ENCODE results near the gene COG3.
A peak's percentile ranks its signal among the peaks of the same experiment; 100 is the strongest.
"Not testable (repeated sequence)": the region's sequence is repeated elsewhere in the genome, so short reads cannot be mapped to it uniquely, and the experiment has no call there.

Gene COG3, protein sequence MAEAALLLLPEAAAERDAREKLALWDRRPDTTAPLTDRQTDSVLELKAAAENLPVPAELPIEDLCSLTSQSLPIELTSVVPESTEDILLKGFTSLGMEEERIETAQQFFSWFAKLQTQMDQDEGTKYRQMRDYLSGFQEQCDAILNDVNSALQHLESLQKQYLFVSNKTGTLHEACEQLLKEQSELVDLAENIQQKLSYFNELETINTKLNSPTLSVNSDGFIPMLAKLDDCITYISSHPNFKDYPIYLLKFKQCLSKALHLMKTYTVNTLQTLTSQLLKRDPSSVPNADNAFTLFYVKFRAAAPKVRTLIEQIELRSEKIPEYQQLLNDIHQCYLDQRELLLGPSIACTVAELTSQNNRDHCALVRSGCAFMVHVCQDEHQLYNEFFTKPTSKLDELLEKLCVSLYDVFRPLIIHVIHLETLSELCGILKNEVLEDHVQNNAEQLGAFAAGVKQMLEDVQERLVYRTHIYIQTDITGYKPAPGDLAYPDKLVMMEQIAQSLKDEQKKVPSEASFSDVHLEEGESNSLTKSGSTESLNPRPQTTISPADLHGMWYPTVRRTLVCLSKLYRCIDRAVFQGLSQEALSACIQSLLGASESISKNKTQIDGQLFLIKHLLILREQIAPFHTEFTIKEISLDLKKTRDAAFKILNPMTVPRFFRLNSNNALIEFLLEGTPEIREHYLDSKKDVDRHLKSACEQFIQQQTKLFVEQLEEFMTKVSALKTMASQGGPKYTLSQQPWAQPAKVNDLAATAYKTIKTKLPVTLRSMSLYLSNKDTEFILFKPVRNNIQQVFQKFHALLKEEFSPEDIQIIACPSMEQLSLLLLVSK

DNA sequence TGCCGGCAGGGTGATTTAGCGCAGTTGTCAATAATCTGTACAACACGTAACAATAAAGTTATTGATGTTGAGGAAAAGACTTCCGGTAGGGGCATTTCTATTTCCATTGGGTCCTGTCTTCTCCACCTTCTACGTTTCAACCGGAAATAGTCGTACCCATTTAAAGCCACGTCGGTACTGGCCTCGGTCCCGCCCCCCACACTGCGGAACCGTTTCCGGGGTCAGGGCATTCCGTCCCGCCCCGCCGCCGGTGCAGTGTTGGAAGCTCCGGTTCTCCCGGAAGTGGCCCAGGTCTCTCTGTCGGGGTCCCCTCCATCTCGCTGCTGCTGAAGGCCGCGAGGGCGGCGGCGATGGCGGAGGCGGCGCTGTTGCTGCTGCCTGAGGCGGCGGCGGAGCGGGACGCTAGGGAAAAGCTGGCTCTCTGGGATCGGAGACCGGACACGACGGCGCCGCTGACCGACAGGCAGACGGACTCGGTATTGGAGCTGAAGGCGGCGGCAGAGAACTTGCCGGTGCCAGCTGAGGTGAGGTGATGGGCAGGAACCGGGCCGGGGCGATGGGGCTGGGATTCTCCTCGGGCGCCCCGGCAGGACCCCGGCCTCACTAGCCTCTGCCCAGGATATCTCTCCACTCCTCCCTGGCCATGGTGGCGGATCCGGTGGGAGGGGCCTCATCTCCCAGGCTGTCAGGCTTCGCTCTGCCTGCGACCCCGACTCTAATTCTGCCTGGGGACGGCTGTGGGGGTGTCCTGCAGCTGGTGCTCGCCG lies at the start of gene COG3:
TSS of gene COG3 (plus strand) at position 253 of the 767 bp plus-strand sequence. CDS start at position 351, 98 bp downstream.
- DNase-seq (ENCODE audit: low spot score) = peak; percentile 96

DNA sequence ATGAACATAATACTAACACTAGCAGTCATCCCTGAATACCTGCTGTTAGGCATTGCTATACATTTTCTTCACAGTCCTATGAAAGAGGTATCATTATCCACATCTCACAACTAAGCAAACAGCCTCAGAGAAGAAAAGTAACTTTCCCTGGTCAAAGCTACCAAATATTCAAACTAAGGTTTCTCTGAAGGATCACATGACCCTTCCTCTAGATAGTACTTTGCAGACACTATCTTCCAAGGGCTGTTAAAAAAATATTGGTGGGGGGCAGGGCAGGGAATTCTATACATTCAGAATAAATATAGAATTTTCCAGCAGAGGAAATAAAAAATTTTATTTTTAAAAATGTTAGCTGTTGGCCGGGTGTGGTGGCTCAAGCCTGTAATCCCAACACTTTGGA lies 49.6 kb upstream of the COG3 start:
- no peak for DNase-seq (ENCODE audit: low spot score)

DNA sequence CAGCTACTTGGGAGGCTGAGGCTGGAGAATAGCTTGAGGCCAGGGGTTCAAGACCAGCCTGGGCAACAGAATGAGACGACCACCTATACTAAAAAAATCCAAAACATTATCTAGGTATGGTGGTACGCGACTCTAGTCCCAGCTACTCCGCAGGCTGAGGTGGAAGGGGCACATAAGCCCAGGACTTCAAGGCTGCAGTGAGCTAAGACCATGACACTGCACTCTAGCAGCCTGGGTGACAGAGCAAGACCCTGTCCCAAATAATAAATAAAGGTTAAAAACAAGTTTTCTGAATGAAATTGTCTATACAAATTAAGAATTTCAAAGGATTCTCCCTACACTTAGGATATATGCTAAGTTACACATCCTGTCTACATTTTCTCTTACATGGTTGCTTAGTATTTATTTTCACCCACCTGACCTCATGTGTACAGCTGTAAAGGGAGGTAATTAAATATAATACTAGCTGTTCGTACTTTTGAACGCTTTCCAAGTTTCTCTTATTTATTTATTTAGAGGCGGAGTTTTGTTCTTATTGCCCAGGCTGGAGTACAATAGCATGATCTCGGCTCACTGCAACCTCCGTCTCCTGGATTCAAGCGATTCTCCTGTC lies 48.1 kb upstream of the COG3 start:
- DNase-seq (ENCODE audit: low spot score) = no peak

DNA sequence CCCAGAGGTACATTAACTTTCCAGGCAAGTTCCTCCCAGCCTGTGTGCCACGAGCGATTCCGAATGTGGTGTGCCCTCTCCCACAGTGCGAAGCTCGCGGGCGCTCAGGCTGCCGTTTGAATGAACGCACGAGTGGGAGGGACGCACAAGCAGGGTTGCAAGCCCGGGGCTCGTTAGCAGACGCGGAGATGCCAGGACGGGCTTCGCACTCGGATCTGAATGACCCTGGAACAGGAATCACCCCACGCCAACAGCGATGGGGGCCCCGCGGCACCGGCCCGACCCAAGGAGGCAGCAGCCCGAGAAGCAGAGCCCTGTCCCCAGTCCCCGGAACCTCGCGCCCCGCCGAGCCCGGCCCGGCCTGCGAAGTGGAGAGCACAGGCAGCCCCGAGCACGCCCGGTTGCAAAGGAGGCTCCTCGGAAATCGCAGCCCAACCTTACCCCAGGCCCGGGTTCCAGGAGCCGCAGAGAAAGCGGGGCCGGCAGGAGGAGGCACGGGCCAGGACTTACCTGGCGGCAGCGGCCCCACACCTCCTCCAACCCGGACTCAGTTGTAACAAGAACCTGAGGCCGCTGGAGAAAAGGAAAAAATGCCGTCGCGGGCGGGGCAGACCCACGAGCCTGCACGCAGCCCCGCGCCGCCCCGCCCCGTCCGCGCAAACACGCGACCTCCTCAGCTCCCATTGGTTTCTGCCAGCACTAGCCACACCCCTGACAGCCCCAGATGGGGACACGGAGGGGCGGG lies 46.8 kb upstream of the COG3 start, which contains the start of gene SLC25A30:
TSS of gene SLC25A30 (minus strand) at position 584 of the 745 bp plus-strand sequence. CDS start 6,948 bp downstream, outside the sequence.
- peak; percentile 93 for DNase-seq (ENCODE audit: low spot score)

DNA sequence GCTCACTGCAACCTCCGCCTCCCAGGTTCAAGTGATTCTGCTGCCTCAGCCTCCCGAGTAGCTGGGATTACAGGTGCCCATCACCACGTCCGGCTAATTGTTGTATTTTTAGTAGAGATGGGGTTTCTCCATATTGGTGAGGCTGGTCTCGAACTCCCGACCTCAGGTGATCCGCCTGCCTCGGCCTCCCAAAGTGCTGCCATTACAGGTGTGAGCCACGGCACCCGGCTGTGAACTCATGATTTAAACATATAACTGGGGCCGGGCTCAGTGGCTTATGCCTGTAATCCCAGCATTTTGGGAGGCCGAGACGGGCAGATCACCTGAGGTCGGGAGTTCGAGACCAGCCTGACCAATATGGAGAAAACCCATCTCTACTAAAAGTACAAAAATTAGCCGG lies 45.4 kb upstream of the COG3 start:
- not testable (repeated sequence) for DNase-seq (ENCODE audit: low spot score)

DNA sequence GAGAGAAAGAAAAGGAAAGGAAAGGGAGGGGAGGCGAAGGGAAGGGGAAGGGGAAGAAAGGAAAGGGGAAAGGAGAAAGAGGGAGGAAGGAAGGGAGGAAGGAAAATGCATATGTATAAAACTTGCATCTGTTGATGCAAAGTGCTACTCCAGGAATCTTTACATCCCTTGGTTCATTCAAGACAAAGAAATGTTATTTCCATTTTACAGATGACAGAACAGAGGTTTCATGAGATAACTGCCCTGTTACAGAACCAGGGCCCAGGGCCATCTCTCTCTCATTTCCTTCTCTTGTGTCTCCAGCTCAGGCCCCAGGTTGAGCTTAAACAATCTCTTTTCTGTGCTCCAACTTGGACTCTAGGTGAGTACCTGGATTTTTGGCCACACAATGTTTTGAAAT lies 44.8 kb upstream of the COG3 start:
- no peak for DNase-seq (ENCODE audit: low spot score)

DNA sequence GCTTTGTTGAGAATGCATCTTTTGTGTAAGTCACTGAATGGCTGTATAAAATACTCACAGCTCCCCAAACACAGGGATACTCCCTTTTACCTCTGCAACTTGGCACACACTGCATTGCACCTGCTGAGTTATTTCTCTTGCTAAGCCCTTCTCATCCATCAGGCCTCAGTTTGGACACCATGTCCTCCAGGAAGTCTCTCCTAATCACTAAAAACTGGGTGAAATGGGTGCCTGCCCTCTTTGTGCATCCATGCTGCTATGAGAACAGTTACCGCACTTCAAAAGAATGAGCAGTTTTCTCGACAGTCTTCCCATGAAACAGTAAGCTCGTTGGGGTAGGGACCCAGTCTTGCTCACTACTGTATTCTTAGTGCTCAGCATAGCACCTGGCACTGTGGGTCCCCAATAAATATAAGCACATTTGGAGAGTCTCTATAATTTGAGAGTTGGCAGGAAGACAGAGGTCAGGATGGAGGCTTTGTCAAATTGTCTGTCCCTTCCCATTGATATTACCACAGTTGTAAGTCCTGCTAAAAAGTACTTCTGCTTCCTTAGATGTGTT lies 41.9 kb upstream of the COG3 start:
- no peak for DNase-seq (ENCODE audit: low spot score)

DNA sequence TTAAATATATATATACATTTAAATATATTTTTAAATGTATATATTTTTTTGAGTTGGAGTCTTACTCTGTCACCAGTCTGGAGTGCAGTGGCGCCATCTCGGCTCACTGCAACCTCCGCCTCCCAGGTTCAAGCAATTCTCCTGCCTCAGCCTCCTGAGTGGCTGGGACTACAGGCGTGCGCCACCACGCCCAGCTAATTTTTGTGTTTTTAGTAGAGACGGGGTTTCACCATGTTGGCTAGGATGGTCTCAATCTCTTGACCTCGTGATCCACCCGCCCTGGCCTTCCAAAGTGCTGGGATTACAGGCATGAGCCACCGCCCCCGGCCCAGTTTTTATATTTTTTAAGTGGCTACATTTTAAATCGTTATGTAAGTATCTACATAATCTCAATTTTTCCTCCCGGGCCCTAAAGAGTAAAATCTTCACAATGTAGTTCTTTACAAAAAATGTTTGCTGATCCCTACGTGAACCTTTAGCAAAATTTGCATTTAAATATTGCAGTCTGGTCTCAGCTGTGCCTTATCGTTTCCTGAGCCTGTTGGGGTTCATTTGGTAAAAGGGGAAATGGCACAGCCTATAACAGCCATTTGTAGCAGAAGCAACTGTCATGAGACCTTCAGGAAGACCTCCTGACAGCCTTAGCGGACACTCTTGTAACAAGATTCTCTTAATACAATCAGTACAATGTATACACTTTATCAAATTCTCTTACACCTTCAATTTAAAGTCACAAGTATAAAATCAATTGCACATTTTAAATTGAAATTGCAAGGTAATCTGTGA lies 38.5 kb upstream of the COG3 start:
- DNase-seq (ENCODE audit: low spot score) = not testable (repeated sequence)

DNA sequence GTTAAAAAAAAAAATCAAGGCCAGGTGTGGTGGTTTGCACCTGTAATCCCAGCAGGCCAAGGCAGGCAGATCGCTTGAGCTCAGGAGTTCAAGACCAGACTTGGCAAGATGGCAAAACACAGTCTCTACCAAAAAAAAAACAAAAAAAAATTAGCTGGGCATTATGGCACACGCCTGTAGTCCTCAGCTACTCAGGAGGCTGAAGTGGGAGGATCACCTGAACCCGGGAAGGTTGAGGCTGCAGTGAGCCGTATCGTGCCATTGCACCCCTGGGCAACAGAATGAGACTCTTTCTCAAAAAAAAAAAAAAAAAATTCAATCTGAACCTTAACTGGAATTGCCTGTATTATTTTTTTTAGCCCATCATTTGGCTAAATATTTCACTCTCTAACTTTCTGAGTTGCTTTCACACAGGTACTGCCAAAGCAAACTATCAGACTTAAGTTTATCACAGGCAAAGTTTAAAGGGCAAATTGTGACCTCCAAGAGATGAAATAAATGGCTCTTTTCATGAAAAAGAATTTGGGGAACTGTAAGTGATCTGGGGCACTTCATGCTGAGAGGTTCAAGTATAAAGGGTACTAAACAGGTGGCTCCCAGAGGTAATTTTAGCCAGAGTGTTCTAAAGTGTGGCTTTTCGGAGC lies 31.9 kb upstream of the COG3 start:
- no peak for DNase-seq (ENCODE audit: low spot score)

DNA sequence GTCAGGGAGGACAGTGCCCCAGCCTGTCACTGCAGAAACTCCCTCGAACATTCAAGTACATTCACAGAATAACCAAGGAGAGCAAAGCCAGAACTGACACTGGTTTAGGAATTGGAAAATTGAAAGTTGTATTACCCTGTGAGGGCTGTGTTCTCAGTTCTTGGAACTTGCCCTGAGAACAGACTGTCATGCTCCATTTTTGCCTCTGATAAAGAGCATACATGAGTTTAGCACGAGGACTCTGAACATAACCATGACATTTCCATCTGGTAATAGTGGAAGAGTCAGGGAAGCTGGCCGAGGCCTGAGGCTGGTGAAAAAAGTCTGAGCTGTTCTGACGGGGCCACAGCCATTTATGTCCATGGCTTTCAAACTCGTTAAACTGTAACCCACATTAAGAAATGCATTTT lies 31.4 kb upstream of the COG3 start:
- DNase-seq (ENCODE audit: low spot score) = no peak

DNA sequence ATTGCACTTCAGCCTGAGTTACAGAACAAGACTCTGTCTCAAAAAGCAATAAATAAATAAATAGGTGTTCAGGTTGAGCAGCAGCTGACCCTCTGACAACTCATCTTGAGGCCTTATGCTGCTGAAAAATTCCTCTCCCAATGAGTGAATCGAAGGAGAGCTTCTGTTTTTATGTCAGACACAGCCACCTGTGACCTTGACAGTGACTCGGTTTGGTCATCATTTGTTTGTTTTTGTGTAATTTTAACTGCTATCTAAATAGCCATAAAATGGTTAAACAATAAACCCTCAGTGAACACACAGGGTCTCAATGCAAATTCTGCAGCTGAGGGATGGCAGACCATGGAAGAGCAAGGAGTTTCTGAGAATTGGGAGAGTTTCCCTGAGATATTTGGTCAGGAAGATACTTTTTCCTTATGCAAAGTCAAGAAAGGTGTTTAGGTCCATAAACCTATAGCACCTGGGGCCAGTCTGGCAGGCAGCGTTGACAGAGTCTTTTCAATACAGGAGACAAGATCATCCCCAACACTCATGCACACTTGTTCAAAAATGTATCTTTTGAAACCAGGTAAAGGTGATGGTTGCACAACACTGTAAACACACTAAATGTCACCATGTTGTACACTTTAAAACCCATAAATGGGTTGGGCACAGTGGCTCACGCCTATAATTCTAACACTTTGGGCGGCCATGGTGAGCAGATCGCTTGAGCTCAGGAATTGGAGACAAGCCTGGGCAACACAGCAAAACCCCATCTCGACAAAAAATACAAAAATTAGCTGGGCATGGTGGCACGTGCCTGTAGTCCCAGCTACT lies 30.0 kb upstream of the COG3 start:
- DNase-seq (ENCODE audit: low spot score) = no peak

DNA sequence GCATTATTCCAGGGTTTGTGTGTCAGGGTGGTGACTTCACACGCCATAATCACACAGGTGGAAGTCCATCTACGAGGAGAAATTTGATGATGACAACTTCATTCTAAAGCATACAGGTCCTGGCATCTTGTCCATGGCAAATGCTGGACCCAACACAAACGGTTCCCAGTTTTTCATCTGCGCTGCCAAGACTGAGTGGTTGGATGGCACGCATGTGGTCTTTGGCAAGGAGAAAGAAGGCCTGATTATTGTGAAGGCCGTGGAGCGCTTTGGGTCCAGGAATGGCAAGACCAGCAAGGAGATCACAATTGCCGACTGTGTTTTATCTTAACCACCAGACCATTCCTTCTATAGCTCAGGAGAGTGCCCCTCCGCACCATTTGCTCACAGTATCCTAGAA lies 28.4 kb upstream of the COG3 start:
- no peak for DNase-seq (ENCODE audit: low spot score)

DNA sequence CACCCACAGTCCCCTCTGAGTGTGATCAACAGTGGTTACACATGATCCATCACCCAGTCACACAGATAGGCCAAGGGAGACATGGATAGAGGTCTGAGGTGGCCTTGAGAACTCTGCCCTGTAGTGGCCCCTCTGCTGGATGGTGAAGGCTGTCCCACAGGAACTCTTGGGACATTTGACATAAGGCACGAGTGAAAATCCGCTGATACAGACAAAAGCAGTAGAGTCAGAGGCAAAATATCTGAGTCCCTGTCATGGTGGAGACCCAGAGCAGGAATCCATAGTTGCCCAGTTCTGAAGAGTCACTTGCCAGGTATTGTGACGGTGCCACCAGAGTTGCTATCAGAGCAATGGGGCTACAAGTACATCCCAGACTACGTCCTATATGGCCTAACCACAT lies 27.8 kb upstream of the COG3 start:
- DNase-seq (ENCODE audit: low spot score) = no peak

DNA sequence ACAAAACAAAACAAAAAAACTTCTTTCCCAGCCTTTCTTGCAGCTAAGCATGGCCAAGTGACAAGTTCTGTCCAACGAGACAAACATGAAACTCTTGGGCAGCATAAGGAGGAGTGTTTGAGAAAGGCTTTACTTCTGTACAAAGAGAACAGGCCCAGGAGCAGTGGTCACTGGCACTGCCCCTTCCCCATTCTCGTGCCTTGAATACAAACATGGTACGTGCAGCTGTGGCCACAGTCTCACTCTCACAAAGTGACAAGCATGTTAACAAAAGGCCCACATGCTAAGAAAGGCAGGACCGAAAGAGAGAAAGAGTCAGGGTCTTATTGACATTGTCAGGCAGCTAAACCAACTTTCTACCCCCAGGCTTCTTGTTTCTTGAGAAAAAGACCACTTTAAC lies 26.8 kb upstream of the COG3 start:
- no peak for DNase-seq (ENCODE audit: low spot score)

DNA sequence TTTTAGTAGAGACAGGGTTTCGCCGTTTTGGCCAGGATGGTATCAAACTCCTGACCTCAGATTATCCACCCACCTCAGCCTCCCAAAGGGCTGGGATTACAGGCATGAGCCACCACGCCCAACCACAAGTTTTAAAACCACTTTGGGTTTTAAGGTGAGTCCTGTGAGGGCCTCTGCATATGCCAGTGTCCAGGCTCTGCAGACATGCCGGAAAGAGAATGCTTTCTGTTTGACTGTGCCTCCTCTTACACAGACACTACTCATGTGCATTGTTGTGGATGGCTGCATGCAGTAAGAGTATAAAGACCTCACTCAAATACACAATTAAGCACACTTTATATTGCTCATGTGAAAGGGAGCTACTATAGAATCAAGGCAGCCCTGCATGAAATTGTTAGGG lies 25.7 kb upstream of the COG3 start:
- DNase-seq (ENCODE audit: low spot score) = no peak

DNA sequence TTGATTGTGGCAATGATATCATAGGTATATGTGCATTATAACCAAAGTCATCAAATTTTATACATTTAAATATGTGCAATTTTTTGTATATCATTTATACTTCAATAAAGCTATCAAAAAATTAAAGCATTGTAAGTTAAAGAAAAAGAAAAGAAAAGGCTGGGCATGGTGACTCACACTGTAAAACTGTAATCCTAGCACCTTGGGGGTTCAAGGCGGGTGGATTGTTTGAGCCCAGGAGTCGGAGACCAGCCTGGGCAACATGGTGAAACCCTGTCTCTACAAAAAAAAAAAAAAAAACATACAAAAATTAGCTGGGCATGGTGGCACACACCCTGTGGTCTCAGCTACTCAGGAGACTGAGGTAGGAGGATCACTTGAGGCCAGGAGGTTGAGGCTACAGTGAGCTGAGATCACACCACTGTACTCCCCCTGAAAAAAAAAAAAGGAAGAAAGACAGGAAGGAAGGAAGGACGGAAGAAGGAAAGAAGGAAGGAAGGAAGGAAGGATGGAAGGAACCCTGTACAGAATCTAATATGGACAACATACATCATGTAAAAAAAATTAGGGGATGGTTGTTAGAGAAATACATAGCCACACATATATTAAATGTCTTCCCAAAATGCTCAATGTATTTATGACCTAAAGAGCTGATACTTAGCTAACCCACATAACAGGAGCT lies 24.8 kb upstream of the COG3 start:
- no peak for DNase-seq (ENCODE audit: low spot score)

DNA sequence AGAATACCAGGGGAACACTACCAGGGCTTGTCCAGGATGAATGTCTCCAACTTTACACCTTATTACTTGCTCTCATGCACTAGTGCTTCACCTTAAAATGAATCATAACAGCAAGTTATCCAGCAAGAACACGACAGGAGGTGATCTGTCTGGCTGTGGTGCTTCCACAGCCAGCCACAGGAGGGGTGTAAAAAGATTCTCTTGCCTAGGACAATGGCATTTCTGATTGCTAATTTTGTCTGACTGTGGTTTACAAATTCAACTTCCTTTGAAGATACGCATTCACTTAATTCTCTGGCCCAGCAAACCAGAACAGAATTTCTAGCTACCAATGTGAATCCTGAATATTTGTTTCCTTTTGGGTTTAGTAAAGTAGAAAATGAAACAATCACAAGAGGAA lies 23.1 kb upstream of the COG3 start:
- DNase-seq (ENCODE audit: low spot score) = peak; percentile 27

DNA sequence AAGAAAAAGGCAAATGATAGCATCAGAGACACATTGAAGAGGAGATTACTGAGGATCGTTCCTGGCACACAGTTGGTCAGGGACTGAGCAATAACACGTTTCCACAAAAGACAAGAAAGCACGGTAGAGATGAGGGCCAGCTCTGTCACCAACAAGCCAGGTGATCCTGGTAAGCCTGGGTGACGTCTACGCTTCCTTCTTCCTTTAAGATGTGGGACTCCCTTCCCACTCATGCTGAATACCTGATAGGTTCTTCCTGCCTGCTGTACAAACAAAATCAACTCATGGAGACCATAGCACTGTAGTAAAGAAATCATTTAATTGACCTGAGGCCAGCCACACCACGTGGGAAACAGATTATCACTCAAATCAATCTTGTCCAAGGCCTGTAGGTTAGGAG lies 19.7 kb upstream of the COG3 start:
- no peak for DNase-seq (ENCODE audit: low spot score)
